Memory B cell (primary cell): Measurements from ENCODE around the gene BTBD16.

Experiments used
- ATAC-seq: fragments of 150-1000 bp; cut with Tn5 transposase; 2 replicates; pipeline ENCODE4 v1.10.0; 2021; ENCODE audit warnings: low read depth, mild to moderate bottlenecking, moderate library complexity
- DNase-seq, 2 donors: peaks; one replicate each; pipeline ENCODE4 v3.0.0; 2022; ENCODE audit warnings: low spot score in 2 of 2
- H3K27ac Mint-ChIP-seq: one replicate; pipeline ENCODE4 v1.8.0; 2022; ENCODE audit warnings: mild to moderate bottlenecking, moderate library complexity, mixed read lengths
- H3K27me3 Mint-ChIP-seq: one replicate; pipeline ENCODE4 v1.8.0; 2022; ENCODE audit warnings: mixed read lengths
- H3K36me3 Mint-ChIP-seq: one replicate; pipeline ENCODE4 v1.8.0; 2022; ENCODE audit warnings: mild to moderate bottlenecking, mixed read lengths
- H3K4me1 Mint-ChIP-seq: one replicate; pipeline ENCODE4 v1.8.0; 2022; ENCODE audit warnings: mixed read lengths
- H3K4me3 Mint-ChIP-seq: one replicate; pipeline ENCODE4 v1.8.0; 2022; ENCODE audit warnings: mild to moderate bottlenecking, moderate library complexity, mixed read lengths
- H3K9me3 Mint-ChIP-seq: one replicate; pipeline ENCODE4 v1.8.0; 2022; ENCODE audit warnings: mixed read lengths

BTBD16 gene

DNA sequence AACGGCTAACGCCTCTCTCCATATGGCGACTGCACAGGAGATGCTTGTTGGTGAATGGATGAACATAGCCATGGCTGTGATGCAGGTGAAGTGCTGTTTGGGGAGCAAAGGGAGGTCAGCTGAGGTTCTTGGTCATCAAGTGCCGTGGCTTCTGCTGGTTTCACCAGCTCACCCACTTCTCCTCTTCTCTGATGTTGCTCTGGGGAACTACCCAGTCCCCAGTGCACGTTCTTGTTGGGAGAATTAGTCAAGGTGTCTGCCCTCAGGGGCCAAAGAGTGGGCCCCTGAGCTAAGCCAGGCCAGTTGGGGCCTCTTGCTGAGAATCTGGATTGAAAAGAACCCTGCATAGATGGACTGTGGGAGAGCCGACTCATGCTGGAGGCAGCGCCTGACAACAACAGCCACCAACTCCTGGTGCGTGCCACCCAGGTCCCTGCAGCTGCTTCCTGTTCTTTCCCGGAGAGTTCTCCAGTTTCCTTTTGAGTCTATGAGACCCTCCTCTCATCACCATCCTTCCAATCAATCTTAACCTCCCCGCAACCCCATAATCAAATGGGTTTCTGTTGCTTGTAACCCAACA is 3.0 kb downstream of the BTBD16 start:
- Mint-ChIP-seq H3K36me3 (no peaks in the 10 kb centered on the region), H3K4me3 (no peak overlapping the region), H3K4me1 (no peaks in the 10 kb centered on the region), H3K27me3 (peaks cover 5% of the 10 kb centered on the region), H3K9me3 (no peaks in the 10 kb centered on the region), H3K27ac (no peak overlapping the region)
- DNase-seq (no peak), ATAC-seq (no peak)

DNA sequence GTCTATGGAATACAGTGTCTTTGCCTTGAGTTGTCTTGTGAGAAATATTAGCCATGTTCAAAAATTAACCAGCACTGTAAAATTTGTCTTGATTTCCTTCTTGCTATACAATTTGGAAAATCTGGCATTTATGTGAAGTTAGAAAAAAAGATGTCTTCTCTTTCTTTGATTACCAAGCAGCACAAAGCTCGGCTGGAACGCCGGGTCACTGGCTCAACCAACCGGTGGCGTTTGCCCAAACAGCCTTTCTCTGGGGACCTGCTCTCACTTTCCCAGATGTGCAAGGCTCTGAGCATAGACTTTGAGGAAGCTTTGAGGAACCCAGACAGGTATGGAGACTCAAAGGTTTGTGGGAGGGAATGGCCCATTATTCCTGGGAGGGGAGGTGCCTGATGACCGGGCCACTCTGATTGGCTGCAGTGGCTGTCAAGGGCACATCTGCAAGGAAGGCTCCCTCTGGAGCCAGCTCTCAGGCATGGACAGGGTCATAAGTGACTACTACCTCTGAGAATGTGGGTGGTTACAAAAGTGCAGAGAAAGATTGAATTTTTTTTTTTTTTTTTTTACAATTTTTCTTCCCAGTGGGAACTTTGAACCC is 5.6 kb downstream of the BTBD16 start:
- no peak for DNase-seq
- Mint-ChIP-seq H3K4me1 (no peaks in the 10 kb centered on the region), H3K9me3 (no peaks in the 10 kb centered on the region), H3K27me3 (peaks cover 4% of the 10 kb centered on the region), H3K4me3 (no peak overlapping the region), H3K36me3 (no peaks in the 10 kb centered on the region), H3K27ac (no peak overlapping the region)
- no peak for ATAC-seq

DNA sequence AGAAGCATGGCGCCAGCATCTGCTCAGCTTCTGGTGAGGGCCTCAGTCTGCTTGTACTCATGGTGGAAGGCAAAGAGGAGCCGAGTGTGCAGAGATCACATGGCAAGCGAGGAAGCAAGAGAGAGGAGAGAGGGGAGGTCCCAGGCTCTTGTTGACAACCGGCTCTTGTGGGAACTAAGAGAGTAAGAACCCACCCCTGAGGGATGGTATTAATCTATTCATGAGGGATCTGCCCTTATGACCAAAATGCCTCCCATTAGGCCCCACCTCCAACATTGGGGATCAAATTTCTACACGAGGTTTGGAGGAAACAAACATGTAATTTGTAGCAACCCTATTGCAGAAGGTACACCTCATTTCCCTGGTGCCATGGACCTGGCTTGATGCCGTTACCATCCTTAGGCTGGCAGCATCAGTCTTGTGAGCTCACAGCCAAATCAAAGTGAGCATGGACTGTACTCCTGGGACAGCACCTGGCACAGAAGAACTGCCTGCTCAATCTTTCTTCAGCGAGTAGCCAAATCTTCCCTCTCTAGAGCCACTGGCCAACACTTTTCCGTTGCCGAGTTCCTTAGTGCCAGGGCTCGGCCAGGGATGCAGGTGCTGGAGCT is 6.5 kb downstream of the BTBD16 start:
- no peaks in the 10 kb centered on the region for H3K36me3 Mint-ChIP-seq

DNA sequence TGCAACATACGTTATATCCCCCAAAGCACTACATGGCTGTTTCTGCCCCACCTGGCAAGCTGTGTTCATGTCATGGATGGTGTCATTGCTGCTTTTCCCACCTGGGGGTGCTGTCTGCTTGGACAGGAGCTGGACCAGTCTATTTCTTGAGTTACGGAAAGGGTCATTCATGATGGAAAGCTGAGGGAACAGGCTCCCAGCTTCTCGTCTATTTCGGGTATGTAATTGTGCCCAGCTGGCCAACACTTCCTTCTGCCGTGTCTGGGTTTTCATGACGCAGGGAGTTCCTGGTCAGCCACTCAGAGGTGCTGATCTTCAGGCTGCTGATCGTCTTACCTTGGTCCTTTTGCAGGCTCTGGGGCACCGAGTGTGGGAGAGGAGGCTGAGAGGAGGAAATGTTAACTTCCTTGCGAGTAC is 8.6 kb downstream of the BTBD16 start:
- Mint-ChIP-seq H3K4me3 (no peak overlapping the region), H3K27me3 (peaks cover 12% of the 10 kb centered on the region), H3K27ac (no peak overlapping the region), H3K9me3 (no peaks in the 10 kb centered on the region), H3K4me1 (no peaks in the 10 kb centered on the region), H3K36me3 (no peaks in the 10 kb centered on the region)
- ATAC-seq (no peak), DNase-seq (no peak)

More for the DNA sequence above, 6.5 kb downstream of the BTBD16 start:
- ATAC-seq (no peak), DNase-seq (no peak)
- no peaks in the 10 kb centered on the region for H3K4me1 Mint-ChIP-seq
- H3K9me3 Mint-ChIP-seq, result no peaks in the 10 kb centered on the region
- peaks cover 8% of the 10 kb centered on the region for H3K27me3 Mint-ChIP-seq
- H3K27ac Mint-ChIP-seq, result no peak overlapping the region
- no peak overlapping the region for H3K4me3 Mint-ChIP-seq

DNA sequence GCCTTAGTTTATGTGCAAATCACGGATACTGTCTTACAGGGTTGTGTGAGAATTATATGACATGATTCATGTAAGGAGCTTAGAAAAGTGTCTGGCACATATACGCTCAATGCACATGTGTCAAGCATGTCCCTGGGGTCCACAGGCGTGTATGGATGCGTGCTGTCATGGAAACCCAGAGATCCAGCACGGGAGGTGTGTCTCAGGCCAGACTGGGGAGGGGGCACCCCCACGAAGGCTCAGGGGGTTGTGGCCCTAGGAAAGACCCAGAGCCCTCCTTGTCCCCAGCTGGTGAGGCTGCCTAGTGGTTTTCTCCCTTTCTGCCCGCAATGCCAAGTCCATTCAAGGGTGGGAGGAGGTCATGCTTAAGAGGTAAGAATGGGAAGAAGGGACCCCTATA is 9.1 kb downstream of the BTBD16 start:
- ATAC-seq (no peak), DNase-seq (no peak)
- Mint-ChIP-seq H3K36me3 (no peaks in the 10 kb centered on the region), H3K9me3 (no peaks in the 10 kb centered on the region), H3K4me3 (no peak overlapping the region), H3K27me3 (peaks cover 12% of the 10 kb centered on the region), H3K4me1 (no peaks in the 10 kb centered on the region), H3K27ac (no peak overlapping the region)

DNA sequence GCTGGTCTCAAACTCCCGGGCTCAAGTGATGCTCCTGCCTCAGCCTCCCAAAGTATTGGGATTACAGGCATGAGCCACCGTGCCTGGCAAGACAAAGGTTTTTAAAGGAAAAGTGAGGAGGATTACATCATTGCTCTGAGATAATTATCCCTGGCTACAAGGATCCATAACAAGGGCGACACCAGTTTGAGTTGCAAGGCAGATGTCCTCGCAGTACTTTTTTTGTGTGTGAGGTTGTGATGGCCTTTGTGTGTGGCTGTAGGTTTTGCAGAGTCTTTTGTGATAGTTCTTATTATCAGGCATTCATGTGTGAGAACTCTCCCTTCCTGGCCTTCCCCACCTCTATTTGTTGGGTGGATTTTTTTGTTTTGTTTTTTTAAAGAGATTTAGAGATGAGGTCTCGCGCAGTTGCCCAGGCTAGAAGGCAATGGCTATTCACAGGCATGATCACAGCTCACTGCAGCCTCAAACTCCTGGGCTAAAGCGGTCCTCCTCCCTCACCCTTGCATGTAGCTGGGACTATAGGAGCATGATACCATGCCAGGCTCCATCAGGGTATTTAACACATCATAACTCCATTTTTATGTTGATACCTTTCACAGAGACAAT is 10.0 kb downstream of the BTBD16 start:
- no peaks in the 10 kb centered on the region for H3K4me1 Mint-ChIP-seq
- H3K4me3 Mint-ChIP-seq, result no peak overlapping the region
- H3K9me3 Mint-ChIP-seq, result no peaks in the 10 kb centered on the region
- H3K27me3 Mint-ChIP-seq, result peaks cover 12% of the 10 kb centered on the region
- no peaks in the 10 kb centered on the region for H3K36me3 Mint-ChIP-seq
- H3K27ac Mint-ChIP-seq, result no peak overlapping the region
- ATAC-seq, result no peak
- DNase-seq, result no peak

DNA sequence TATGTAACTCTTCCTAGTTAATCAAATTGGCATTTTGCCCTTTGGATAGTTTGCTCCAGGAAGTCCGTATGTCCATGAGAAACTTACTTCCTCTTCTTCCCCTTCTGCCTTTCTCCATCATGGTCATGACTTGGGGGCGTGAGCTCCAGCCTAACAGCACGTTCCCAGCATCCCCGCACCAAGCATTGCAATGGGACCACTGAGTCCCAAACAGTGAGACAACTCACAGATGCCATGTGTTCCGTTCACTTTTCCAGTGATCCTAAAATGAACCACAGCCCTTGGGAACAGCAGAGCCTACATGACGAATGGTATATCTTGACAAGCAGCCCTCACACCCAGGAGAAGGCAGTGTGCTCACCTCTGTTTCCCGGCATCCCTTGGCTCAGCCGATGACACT is 10.7 kb downstream of the BTBD16 start:
- ATAC-seq, result no peak
- H3K4me3 Mint-ChIP-seq, result no peak overlapping the region
- H3K27me3 Mint-ChIP-seq, result peaks cover 12% of the 10 kb centered on the region
- no peaks in the 10 kb centered on the region for H3K9me3 Mint-ChIP-seq
- H3K4me1 Mint-ChIP-seq, result no peaks in the 10 kb centered on the region
- no peaks in the 10 kb centered on the region for H3K36me3 Mint-ChIP-seq
- H3K27ac Mint-ChIP-seq, result no peak overlapping the region
- no peak for DNase-seq

DNA sequence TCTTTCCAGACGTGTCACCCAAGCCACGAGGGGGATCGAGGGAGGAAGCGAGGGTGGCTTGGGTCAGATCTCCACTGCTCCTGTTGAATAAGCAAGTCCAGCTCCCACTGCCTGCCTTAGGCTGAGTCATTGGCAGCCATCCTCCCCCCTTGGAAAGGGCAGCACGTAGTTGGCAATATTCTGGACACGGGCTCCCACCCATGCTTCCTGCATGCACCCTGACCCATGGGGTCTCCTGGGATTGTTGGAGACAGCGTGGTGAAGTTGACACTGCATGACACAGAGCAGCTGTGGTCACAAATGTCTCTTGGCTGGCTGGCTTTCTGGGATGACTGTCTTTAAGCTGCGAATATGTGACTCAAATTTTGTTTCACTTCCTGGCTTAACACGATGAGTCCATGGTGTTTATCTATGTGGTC is 11.2 kb downstream of the BTBD16 start:
- H3K27me3 Mint-ChIP-seq, result peaks cover 12% of the 10 kb centered on the region
- H3K36me3 Mint-ChIP-seq, result no peaks in the 10 kb centered on the region
- no peaks in the 10 kb centered on the region for H3K9me3 Mint-ChIP-seq
- DNase-seq (no peak), ATAC-seq (no peak)
- no peak overlapping the region for H3K4me3 Mint-ChIP-seq
- no peak overlapping the region for H3K27ac Mint-ChIP-seq
- no peaks in the 10 kb centered on the region for H3K4me1 Mint-ChIP-seq

DNA sequence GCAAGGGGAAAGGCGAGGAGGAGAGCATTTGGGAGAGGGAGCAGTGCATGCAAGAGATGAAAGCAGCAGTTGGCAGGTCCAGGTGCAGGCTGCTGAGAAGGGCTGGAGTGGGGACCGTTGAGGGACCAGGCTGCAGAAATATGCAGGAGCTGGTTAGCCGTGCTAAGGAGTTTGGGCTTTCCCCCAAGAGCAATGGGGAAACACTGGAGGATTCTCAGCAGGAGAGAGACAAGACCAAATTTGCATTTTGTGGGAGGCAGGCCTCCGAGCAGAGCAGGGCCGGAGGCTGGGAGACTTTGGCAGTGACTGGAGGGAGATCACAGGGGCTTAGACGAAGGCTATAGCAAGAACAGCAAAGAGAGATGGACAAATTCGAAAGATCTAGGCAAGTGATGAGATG is 11.8 kb downstream of the BTBD16 start:
- no peak overlapping the region for H3K27ac Mint-ChIP-seq
- no peaks in the 10 kb centered on the region for H3K9me3 Mint-ChIP-seq
- DNase-seq (no peak), ATAC-seq (no peak)
- H3K27me3 Mint-ChIP-seq, result peaks cover 13% of the 10 kb centered on the region
- H3K4me3 Mint-ChIP-seq, result no peak overlapping the region
- no peaks in the 10 kb centered on the region for H3K4me1 Mint-ChIP-seq
- no peaks in the 10 kb centered on the region for H3K36me3 Mint-ChIP-seq

DNA sequence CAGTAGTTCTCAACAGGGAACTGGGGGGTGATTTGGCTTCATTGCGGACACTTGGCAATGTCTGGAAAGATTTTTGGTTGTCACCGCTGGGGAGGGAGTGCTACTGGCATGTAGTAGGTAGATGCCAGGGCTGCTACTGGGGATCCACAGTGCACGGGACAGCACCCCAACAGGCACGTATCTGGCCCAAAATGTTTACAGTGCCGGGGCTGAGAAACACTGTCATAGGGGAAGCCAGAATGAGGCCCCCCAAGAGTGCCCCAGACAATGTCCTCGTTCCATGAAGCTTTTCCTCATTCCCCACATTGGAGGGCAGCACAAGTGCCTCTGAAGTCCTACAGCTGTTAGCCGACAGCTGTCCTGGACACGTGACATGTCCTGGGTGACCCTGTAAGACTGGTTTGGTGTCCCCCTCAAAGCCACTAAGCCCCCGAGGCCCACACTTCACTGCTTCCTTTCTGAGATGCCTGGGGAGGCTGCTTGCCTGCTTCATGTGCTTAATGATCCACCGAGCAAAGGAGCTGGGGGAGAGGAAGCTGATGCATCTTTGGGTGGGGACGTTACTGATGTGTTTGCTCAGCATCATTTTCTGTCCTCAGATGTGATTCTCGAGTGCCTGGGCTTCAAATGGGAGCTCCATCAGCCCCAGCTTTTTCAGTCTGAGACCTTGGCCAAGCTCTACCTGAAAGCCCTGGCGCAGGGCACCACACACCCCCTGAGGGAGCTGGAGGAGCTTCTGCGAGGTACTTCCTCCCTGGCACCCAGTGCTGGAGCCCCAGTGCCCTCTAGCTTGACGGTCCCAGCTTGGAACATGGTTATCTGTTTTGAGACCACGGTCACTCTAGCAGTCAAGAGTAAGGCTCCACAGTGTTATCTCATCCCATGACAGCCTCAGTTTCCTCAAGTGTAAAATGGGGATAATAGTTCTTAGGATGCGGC is 14.7 kb downstream of the BTBD16 start:
- Mint-ChIP-seq H3K9me3 (no peaks in the 10 kb centered on the region), H3K4me3 (no peak overlapping the region), H3K27ac (no peak overlapping the region), H3K36me3 (no peaks in the 10 kb centered on the region), H3K4me1 (no peaks in the 10 kb centered on the region), H3K27me3 (peaks cover 21% of the 10 kb centered on the region)
- DNase-seq, result no peak
- ATAC-seq, result no peak

DNA sequence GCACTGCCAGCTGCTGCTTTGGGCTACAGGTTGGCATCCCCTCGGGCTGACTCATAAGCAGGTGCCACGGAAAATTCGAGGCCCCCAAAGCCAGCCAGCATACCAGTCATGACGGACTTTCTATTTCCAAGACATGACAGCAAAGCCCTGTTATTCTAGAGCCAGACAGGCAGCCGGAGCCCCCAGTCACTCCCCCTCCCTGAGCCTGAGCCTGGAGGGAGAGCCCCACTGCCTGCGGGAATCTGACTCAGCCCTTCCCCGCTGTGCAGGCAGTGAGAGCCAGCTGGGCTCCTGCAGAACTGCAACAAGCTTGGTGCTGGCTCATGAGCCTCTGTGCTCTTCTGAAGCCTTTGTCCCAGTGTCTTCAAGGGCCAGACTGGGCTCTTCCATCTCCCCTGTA is 15.8 kb downstream of the BTBD16 start:
- Mint-ChIP-seq H3K4me1 (no peaks in the 10 kb centered on the region), H3K27ac (no peak overlapping the region), H3K27me3 (peaks cover 16% of the 10 kb centered on the region), H3K4me3 (no peak overlapping the region), H3K9me3 (no peaks in the 10 kb centered on the region), H3K36me3 (no peaks in the 10 kb centered on the region)
- ATAC-seq, result no peak
- DNase-seq, result no peak

DNA sequence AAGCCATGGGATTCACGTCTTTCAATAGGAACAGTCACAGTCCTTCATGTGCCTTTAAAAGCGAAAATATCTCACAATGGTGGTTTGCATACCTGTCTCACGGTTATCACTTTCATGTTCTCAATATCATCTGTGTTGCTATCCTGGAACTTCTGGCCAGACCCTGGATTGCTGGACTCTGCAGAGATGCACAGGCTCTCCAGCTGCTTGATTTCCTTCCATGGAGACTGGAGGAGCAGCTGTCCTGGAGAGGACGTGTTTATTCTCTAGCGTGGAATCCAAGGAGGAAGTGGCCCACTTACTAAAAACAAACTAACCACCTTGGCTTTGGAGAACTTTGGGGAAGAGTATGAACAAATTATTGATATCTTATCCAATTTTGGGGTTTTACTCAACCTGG is 16.5 kb downstream of the BTBD16 start:
- H3K4me1 Mint-ChIP-seq, result no peaks in the 10 kb centered on the region
- no peak overlapping the region for H3K27ac Mint-ChIP-seq
- no peak for ATAC-seq
- no peak overlapping the region for H3K4me3 Mint-ChIP-seq
- H3K9me3 Mint-ChIP-seq, result no peaks in the 10 kb centered on the region
- DNase-seq, result no peak
- H3K36me3 Mint-ChIP-seq, result no peaks in the 10 kb centered on the region
- peaks cover 12% of the 10 kb centered on the region for H3K27me3 Mint-ChIP-seq

DNA sequence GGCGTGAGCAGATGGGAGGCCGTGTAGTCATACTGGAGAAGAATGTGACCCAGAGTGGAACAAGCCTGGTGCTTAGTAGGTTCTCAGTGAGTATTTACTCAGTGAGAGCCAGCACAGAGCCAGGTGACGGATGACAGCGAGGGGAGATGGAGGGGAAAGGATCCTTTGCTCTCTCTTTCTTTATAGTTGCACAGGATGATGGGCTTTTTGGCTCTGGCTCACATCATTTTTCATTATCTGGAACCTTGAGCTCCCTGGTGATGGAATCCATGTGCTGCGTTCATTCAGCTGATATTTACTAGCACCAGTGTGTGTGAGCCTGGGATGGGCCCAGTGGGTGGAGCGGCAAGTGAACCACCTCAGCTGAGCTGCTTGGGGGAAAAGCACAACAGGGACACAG is 17.2 kb downstream of the BTBD16 start:
- DNase-seq (no peak), ATAC-seq (no peak)
- Mint-ChIP-seq H3K27ac (no peak overlapping the region), H3K4me1 (no peaks in the 10 kb centered on the region), H3K27me3 (peaks cover 8% of the 10 kb centered on the region), H3K36me3 (no peaks in the 10 kb centered on the region), H3K9me3 (no peaks in the 10 kb centered on the region), H3K4me3 (no peak overlapping the region)

DNA sequence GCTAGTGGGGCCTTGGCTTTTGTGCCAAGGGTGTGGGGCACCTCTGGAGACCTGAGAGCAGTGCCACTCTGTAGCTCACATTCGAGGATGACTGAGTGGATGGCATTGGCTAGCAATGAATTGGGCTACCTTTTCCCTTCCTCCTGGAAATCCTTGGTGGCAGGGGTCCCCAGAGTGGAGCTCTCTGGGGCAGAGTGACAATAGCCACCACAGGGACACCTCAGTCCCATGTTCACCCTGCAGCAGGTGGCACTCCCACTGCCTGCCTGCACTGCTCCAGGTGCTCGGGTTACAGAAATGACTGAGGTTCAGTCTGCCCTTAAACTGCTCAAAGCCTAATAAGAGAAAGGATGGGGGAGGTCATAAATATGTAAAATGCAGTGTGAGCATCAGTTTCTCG is 17.8 kb downstream of the BTBD16 start:
- no peak overlapping the region for H3K27ac Mint-ChIP-seq
- peaks cover 8% of the 10 kb centered on the region for H3K27me3 Mint-ChIP-seq
- H3K4me1 Mint-ChIP-seq, result no peaks in the 10 kb centered on the region
- ATAC-seq (no peak), DNase-seq (no peak)
- H3K36me3 Mint-ChIP-seq, result no peaks in the 10 kb centered on the region
- H3K4me3 Mint-ChIP-seq, result no peak overlapping the region
- H3K9me3 Mint-ChIP-seq, result no peaks in the 10 kb centered on the region
